DOHH2 (cell line): ENCODE data around the gene GAB2.

Experiments used
- CTCF ChIP-seq: fragments of 200-600 bp; sonication (generic); IDR thresholded peaks from one replicate; pipeline ENCODE4 v1.5.1; 2014; ENCODE audit warnings: antibody characterized with exemption, mild to moderate bottlenecking, low read depth, low read length; ENCODE audit not compliant: poor library complexity, severe bottlenecking
- EZH2phosphoT487 ChIP-seq: fragments of 200-600 bp; sonication (generic); IDR thresholded peaks from 2 replicates; pipeline ENCODE4 v1.6.1; 2017; ENCODE audit warnings: borderline replicate concordance, mild to moderate bottlenecking, antibody characterized with exemption, low read length, moderate library complexity, mixed read lengths

- peak; percentile 79 for TF ChIP-seq CTCF
- no peak for TF ChIP-seq EZH2phosphoT487
These were observed 1.1 kb downstream of the GAB2 start for GRCh38 chr11:78416285-78417174.
